SU-DHL-6 (cell line): Measurements from ENCODE around the gene MEF2C.

ENCODE experiments used
- H2AFZ ChIP-seq: fragments of 200-600 bp; sonication (generic); 2 replicates; pipeline ENCODE4 v1.6.1; 2014; ENCODE audit warnings: low read depth, mild to moderate bottlenecking, moderate library complexity, mixed read lengths, antibody characterized with exemption, low read length; ENCODE audit not compliant: severe bottlenecking
- H3F3A ChIP-seq: fragments of 200-600 bp; shearing (Covaris generic); 2 replicates; pipeline ENCODE4 v1.6.0; 2016; ENCODE audit warnings: antibody characterized with exemption, mild to moderate bottlenecking; ENCODE audit not compliant: insufficient read depth
- H3K27ac ChIP-seq: fragments of 200-600 bp; sonication (generic); 2 replicates; pipeline ENCODE4 v1.5.1; 2016; ENCODE audit warnings: low read depth, mild to moderate bottlenecking, low read length, moderate library complexity, mixed read lengths
- H3K27me3 ChIP-seq: fragments of 200-600 bp; sonication (generic), shearing (Covaris generic); 2 replicates; pipeline ENCODE4 v1.6.0; 2014; ENCODE audit warnings: mild to moderate bottlenecking, low read length
- H3K36me3 ChIP-seq: fragments of 200-600 bp; sonication (generic); 2 replicates; pipeline ENCODE4 v1.6.1; 2014; ENCODE audit warnings: mild to moderate bottlenecking, low read length, mixed read lengths
- H3K4me2 ChIP-seq: fragments of 300-600, 200-600 bp; shearing (Covaris generic), sonication (generic); 2 replicates; pipeline ENCODE4 v1.6.0; 2014; ENCODE audit warnings: low read length, low read depth, mild to moderate bottlenecking; ENCODE audit not compliant: poor library complexity, severe bottlenecking
- H3K4me3 ChIP-seq: fragments of 200-600 bp; sonication (generic); 2 replicates; pipeline ENCODE4 v1.5.1; 2014; ENCODE audit warnings: antibody characterized with exemption, low read length, mild to moderate bottlenecking, mixed read lengths; ENCODE audit not compliant: insufficient read depth, poor library complexity, severe bottlenecking
- H3K79me2 ChIP-seq: fragments of 200-600 bp; sonication (generic); 2 replicates; pipeline ENCODE4 v1.6.1; 2014; ENCODE audit warnings: mild to moderate bottlenecking, low read length, moderate library complexity; ENCODE audit not compliant: insufficient read depth
- H3K9ac ChIP-seq: fragments of 200-600 bp; sonication (generic); 2 replicates; pipeline ENCODE4 v1.7.0; 2014; ENCODE audit warnings: mild to moderate bottlenecking, low read length
- H3K9me2 ChIP-seq: fragments of 200-600 bp; sonication (generic); replicated peaks from 2 replicates; pipeline ENCODE4 v1.6.1; 2014; ENCODE audit warnings: low read length; ENCODE audit not compliant: insufficient read depth
- H3K9me3 ChIP-seq: fragments of 200-600 bp; sonication (generic); 2 replicates; pipeline ENCODE4 v1.6.1; 2014; ENCODE audit warnings: low read length, mixed read lengths; ENCODE audit not compliant: insufficient read depth
- H4K20me1 ChIP-seq: fragments of 200-600 bp; sonication (generic); 2 replicates; pipeline ENCODE4 v1.6.1; 2014; ENCODE audit warnings: low read depth, mild to moderate bottlenecking, antibody characterized with exemption, low read length, moderate library complexity, mixed read lengths
- CTCF ChIP-seq: fragments of 200-600 bp; sonication (generic); IDR thresholded peaks from one replicate; pipeline ENCODE4 v1.5.1; 2017; ENCODE audit warnings: antibody characterized with exemption, mild to moderate bottlenecking, low read length, moderate library complexity; ENCODE audit not compliant: insufficient read depth, poor library complexity, severe bottlenecking
- EZH2phosphoT487 ChIP-seq: fragments of 200-600 bp; sonication (generic), shearing (Covaris generic); conservative IDR thresholded peaks from 2 replicates; pipeline ENCODE4 v1.6.1; 2018; ENCODE audit warnings: mild to moderate bottlenecking, antibody characterized with exemption, low read length, moderate library complexity, mixed read lengths

The MEF2C gene

GRCh38 chr5:88833371-88834130 lies 49.4 kb downstream of the MEF2C start:
- Histone ChIP-seq H3K36me3 (no peaks in the 10 kb centered on the region), H3K27ac (no peak overlapping the region), H3K9me2 (no peaks in the 10 kb centered on the region), H3K27me3 (no peaks in the 10 kb centered on the region), H3K9me3 (no peaks in the 10 kb centered on the region), H3K79me2 (no peaks in the 10 kb centered on the region), H3K4me2 (no peak overlapping the region), H3K9ac (no peak overlapping the region), H2AFZ (no peak overlapping the region), H3K4me3 (no peak overlapping the region), H4K20me1 (no peaks in the 10 kb centered on the region), H3F3A (peaks cover 4% of the 10 kb centered on the region; the same call in 1 of the 2 replicates)
- TF ChIP-seq EZH2phosphoT487 (no peak), CTCF (no peak)

- no peak overlapping the region for H3K4me2 ChIP-seq
- no peaks in the 10 kb centered on the region for H3K9me3 ChIP-seq
- no peak overlapping the region for H3K9ac ChIP-seq
- no peak overlapping the region for H2AFZ ChIP-seq
- H3K4me3 ChIP-seq = no peak overlapping the region
- no peaks in the 10 kb centered on the region for H3K27me3 ChIP-seq
- no peaks in the 10 kb centered on the region for H3K36me3 ChIP-seq
- no peaks in the 10 kb centered on the region for H4K20me1 ChIP-seq
- H3K27ac ChIP-seq = no peak overlapping the region
- no peaks in the 10 kb centered on the region for H3K9me2 ChIP-seq
- TF ChIP-seq CTCF (no peak), EZH2phosphoT487 (no peak)
- peaks cover 21% of the 10 kb centered on the region for H3F3A ChIP-seq
- H3K79me2 ChIP-seq = no peaks in the 10 kb centered on the region
Measured at GRCh38 chr5:88831816-88832215, 51.2 kb downstream of the MEF2C start.

- no peaks in the 10 kb centered on the region for H3K9me3 ChIP-seq
- H3K4me3 ChIP-seq = no peak overlapping the region
- no peak for TF ChIP-seq CTCF
- no peak for TF ChIP-seq EZH2phosphoT487
- no peak overlapping the region for H3K27ac ChIP-seq
- H3K79me2 ChIP-seq = no peaks in the 10 kb centered on the region
- H3F3A ChIP-seq = peaks cover 33% of the 10 kb centered on the region
- H3K27me3 ChIP-seq = no peaks in the 10 kb centered on the region
- no peak overlapping the region for H3K9ac ChIP-seq
- H3K36me3 ChIP-seq = no peaks in the 10 kb centered on the region
- H4K20me1 ChIP-seq = no peaks in the 10 kb centered on the region
- H3K9me2 ChIP-seq = no peaks in the 10 kb centered on the region
- H3K4me2 ChIP-seq = no peak overlapping the region
- H2AFZ ChIP-seq = no peak overlapping the region
Measured at GRCh38 chr5:88830567-88830966, 52.4 kb downstream of the MEF2C start.
